ENCODE data around the gene RAB18.

DNA sequence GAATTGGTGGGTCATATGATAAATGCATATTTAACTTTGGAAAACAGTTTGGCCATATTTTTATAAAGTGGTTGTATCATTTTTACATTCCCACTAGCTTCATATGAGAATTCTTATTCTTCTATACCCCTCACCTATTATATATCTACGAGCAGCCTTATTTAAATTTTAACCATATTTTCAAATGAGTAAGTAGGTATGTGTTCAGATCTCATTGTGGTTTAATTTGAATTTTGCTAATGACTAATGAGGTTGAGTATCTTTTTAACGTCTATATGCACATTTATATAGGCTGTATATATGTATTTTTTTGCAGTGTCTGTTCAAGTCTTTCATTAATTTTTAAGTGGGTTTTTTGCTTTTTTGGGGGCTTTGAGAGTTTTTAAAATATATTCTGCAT, 14.2 kb downstream of the RAB18 start:
- TF ChIP-seq, protein P1, sequence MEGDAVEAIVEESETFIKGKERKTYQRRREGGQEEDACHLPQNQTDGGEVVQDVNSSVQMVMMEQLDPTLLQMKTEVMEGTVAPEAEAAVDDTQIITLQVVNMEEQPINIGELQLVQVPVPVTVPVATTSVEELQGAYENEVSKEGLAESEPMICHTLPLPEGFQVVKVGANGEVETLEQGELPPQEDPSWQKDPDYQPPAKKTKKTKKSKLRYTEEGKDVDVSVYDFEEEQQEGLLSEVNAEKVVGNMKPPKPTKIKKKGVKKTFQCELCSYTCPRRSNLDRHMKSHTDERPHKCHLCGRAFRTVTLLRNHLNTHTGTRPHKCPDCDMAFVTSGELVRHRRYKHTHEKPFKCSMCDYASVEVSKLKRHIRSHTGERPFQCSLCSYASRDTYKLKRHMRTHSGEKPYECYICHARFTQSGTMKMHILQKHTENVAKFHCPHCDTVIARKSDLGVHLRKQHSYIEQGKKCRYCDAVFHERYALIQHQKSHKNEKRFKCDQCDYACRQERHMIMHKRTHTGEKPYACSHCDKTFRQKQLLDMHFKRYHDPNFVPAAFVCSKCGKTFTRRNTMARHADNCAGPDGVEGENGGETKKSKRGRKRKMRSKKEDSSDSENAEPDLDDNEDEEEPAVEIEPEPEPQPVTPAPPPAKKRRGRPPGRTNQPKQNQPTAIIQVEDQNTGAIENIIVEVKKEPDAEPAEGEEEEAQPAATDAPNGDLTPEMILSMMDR (IDR thresholded peaks at IDR 0.05 in 2 of 3, conservative IDR thresholded peaks at IDR 0.05 in 1 of 3; ENCODE audit: borderline replicate concordance in 1 of 3, insufficient read depth in 1 of 3, low read depth in 2 of 3, low read length in 2 of 3), result no peak
- TF ChIP-seq POLR2A (IDR thresholded peaks at IDR 0.05; ENCODE audit: borderline replicate concordance, extremely low read depth, insufficient read depth, insufficient read length) (no peak), CEBPB (IDR thresholded peaks at IDR 0.05; ENCODE audit: low read depth) (no peak), POLR2AphosphoS5 (IDR thresholded peaks at IDR 0.05; ENCODE audit: low read depth, low read length) (no peak), RAD21 (IDR thresholded peaks at IDR 0.05; ENCODE audit: low read depth) (no peak)

Measured in HCT116 (cell line).